Uterus (tissue), 4 donors: ENCODE results near the gene ADGRD1. TPM values are rescaled to one million over a fixed set of nuclear protein-coding genes. Genes with fewer than 3 reads are reported as not detected.
"Not testable (repeated sequence)": the region's sequence is repeated elsewhere in the genome, so short reads cannot be mapped to it uniquely, and the experiment has no call there.

Source experiments
- DNase-seq, 2 donors: peaks; one replicate each; pipeline ENCODE4 v3.0.0-alpha.2; 2019 to 2020
- H3K27ac ChIP-seq, 2 donors: fragments of 200-600 bp; sonication (generic); 1 replicate in 1 of 2; 2 replicates in 1 of 2; pipeline ENCODE4 v1.5.1; 2016 to 2018
- H3K27me3 ChIP-seq, 2 donors: fragments of 200-600 bp; sonication (generic); one replicate each; pipeline ENCODE4 v1.5.1; 2018 to 2019; ENCODE audit warnings: control low read depth in 1 of 2
- H3K36me3 ChIP-seq, 2 donors: fragments of 200-600 bp; sonication (generic); one replicate each; pipeline ENCODE4 v1.5.1; 2019; ENCODE audit warnings: control low read depth in 1 of 2
- H3K4me1 ChIP-seq, 2 donors: fragments of 200-600 bp; sonication (generic); one replicate each; pipeline ENCODE4 v1.5.1; 2018 to 2019; ENCODE audit warnings: control low read depth in 1 of 2
- H3K4me3 ChIP-seq, 2 donors: fragments of 200-600 bp; sonication (generic); 1 replicate in 1 of 2; 2 replicates in 1 of 2; pipeline ENCODE4 v1.5.1; 2018 to 2019; ENCODE audit warnings: mild to moderate bottlenecking in 1 of 2
- H3K9me3 ChIP-seq, 2 donors: fragments of 200-600 bp; sonication (generic); one replicate each; pipeline ENCODE4 v1.5.1; 2019; ENCODE audit warnings: control low read depth in 1 of 2
- POLR2A ChIP-seq, 2 donors: fragments of 450-650 bp; IDR thresholded peaks; one replicate each; pipeline ENCODE4 v1.6.1; 2016; ENCODE audit warnings: antibody characterized with exemption in 2 of 2, mild to moderate bottlenecking in 1 of 2, moderate library complexity in 1 of 2
- intact Hi-C: fragments of 100-400 bp; cut with DNase I; formaldehyde crosslinking; loops from one replicate; pipeline ENCODE4 v1.15.1; 2023; ENCODE audit warnings: low total_unique reads
- total RNA-seq, 4 donors: library from RNA; depleted of rRNA in 3 of 4; stranded (reverse); fragments of >200 nt in 3 of 4; gene quantifications; one replicate each; pipeline versions ENCODE4 v1.1.0 to v1.2.4, GENCODE V29; 2014 to 2023
- TF ChIP-seq, protein P1 (sequence below), 4 experiments: fragments of 200-600 bp in 2 of 4; fragments of 450-650 bp in 2 of 4; sonication (generic) in 2 of 4; IDR thresholded peaks; one replicate each; pipeline ENCODE4 v1.5.1; 2016 to 2019; ENCODE audit warnings: antibody characterized with exemption in 4 of 4, mild to moderate bottlenecking in 2 of 4, moderate library complexity in 1 of 4
- donor health status: DM: yes; HTN: yes; CAD: no.

Gene ADGRD1
- total RNA-seq, 4 donors from 2014 or later, result 13.5 to 89.9 (median 33.7) TPM

- no peaks in the 10 kb centered on the region for H3K36me3 ChIP-seq
- no peaks in the 10 kb centered on the region for H3K4me1 ChIP-seq
- no peak overlapping the region for H3K4me3 ChIP-seq
- no peak overlapping the region for H3K27ac ChIP-seq
- DNase-seq, result no peak
- no peak for TF ChIP-seq POLR2A (IDR thresholded peaks at IDR 0.05)
- TF ChIP-seq, protein P1, sequence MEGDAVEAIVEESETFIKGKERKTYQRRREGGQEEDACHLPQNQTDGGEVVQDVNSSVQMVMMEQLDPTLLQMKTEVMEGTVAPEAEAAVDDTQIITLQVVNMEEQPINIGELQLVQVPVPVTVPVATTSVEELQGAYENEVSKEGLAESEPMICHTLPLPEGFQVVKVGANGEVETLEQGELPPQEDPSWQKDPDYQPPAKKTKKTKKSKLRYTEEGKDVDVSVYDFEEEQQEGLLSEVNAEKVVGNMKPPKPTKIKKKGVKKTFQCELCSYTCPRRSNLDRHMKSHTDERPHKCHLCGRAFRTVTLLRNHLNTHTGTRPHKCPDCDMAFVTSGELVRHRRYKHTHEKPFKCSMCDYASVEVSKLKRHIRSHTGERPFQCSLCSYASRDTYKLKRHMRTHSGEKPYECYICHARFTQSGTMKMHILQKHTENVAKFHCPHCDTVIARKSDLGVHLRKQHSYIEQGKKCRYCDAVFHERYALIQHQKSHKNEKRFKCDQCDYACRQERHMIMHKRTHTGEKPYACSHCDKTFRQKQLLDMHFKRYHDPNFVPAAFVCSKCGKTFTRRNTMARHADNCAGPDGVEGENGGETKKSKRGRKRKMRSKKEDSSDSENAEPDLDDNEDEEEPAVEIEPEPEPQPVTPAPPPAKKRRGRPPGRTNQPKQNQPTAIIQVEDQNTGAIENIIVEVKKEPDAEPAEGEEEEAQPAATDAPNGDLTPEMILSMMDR (IDR thresholded peaks at IDR 0.05), result no peak
- no peaks in the 10 kb centered on the region for H3K9me3 ChIP-seq
- intact Hi-C loops, result no loop called here
- no peaks in the 10 kb centered on the region for H3K27me3 ChIP-seq
Measured at GRCh38 chr12:130990034-130990433, 36.3 kb downstream of the ADGRD1 start.

DNA sequence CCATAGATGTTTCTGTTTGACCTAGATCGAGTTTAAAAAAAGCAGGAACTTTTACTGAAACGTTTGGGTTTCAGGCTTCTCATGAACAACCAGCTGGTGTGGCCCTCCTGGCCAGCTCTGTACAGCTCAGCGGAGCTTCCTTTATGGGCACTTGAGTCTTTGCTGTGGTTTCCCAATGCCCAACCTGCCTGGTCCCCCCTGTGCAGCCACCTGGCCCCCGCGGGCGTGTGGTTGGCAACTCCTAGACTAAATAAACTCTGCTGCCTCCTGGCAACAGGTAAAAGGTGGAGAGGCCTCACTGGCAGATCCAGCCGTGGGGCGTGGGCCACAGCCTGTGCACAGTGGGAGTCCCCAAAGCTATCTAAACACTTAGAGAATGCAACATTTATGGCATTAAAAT lies 38.7 kb downstream of the ADGRD1 start:
- Histone ChIP-seq H3K27me3 (no peaks in the 10 kb centered on the region), H3K27ac (no peak overlapping the region), H3K4me3 (no peak overlapping the region), H3K4me1 (no peaks in the 10 kb centered on the region), H3K9me3 (no peaks in the 10 kb centered on the region), H3K36me3 (no peaks in the 10 kb centered on the region)
- intact Hi-C loops, result no loop called here
- no peak for TF ChIP-seq POLR2A (IDR thresholded peaks at IDR 0.05)
- TF ChIP-seq, protein P1 (IDR thresholded peaks at IDR 0.05), result no peak
- no peak for DNase-seq

GRCh38 chr12:130992979-130993538 lies 39.4 kb downstream of the ADGRD1 start:
- TF ChIP-seq, protein P1 (IDR thresholded peaks at IDR 0.05), result no peak
- no peak for TF ChIP-seq POLR2A (IDR thresholded peaks at IDR 0.05)
- Histone ChIP-seq H3K36me3 (no peaks in the 10 kb centered on the region), H3K27me3 (no peaks in the 10 kb centered on the region), H3K4me1 (no peaks in the 10 kb centered on the region), H3K4me3 (no peak overlapping the region), H3K9me3 (no peaks in the 10 kb centered on the region), H3K27ac (no peak overlapping the region)
- DNase-seq, result no peak
- intact Hi-C loops, result no loop called here

DNA sequence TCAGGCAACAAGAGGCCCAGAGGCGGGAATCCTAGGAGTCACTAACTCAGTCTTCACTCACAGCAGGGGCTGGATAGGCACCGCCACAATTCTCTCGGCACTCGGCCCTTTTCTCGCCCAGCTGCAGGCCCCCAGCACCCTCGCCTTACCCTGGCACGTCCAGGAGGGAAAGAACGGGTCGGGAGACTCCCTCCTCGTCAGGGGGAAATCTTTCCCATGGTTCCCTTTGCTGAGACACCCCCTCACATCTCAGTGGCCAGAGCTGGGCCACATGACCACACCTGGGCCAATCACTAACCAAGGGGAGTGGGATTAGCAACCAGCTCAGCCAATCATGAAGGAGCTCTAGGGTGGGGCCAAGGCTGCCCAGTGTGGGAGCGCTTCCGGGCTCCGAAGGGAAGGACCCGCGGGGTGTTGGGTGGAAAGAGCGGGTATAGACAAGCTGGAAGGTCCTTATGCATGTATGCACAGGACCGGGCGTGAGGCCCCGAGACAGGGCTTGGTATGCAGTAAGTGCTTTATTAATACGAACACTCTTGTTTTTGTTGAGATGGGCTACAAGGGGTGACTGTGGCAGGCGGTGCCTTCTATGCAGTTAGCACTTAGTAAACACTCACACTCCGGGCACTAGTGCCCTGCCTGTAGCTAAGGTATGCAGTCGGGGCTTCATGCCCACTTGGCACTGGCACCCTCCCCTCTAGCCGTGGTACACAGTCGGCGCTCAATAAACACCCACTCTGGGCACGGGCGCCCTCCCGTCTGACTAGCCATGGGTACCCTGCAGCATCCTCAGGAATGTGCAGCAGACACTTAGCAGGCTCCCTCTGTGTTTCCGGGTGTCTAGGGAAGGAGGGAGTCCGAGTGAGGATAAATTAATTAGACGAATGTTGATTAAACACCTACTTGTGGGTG lies 40.3 kb downstream of the ADGRD1 start:
- intact Hi-C loops, result no loop called here
- no peaks in the 10 kb centered on the region for H3K9me3 ChIP-seq
- no peak for DNase-seq
- no peak overlapping the region for H3K27ac ChIP-seq
- no peak for TF ChIP-seq POLR2A (IDR thresholded peaks at IDR 0.05)
- TF ChIP-seq, protein P1 (IDR thresholded peaks at IDR 0.05), result no peak
- H3K4me3 ChIP-seq, result no peak overlapping the region
- H3K27me3 ChIP-seq, result no peaks in the 10 kb centered on the region
- H3K36me3 ChIP-seq, result no peaks in the 10 kb centered on the region
- H3K4me1 ChIP-seq, result no peaks in the 10 kb centered on the region

DNA sequence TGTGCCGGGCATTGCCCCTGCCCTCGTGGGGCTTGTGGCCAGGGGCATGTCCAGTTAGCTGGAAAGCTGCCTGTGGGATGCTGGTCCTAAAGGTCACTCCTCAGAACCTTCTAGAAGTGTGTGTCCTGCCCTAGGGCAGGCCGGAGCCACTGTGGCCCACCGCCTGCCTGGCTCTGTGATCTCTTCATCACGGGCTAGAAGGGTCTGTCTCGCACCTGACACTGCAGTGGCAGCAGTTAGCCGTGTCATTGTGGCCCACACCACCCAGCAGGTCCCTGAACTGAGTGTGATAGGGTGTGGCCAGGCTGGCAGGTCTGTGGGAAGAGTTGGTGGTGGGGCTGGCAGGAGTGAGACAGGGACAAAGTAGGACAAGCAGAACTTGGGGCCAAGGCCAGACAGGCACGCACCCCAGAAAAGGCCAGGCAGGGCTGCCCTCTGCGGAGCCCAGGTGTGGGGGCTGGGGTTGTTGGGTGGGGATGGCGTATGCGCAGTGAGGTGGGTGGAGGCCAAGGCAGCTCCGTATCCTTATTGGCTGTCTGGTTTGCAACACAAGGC lies 41.2 kb downstream of the ADGRD1 start:
- Histone ChIP-seq H3K27me3 (no peaks in the 10 kb centered on the region), H3K4me3 (no peak overlapping the region), H3K9me3 (no peaks in the 10 kb centered on the region), H3K4me1 (no peaks in the 10 kb centered on the region), H3K36me3 (no peaks in the 10 kb centered on the region), H3K27ac (no peak overlapping the region)
- DNase-seq, result no peak
- intact Hi-C loops, result no loop called here
- TF ChIP-seq POLR2A (IDR thresholded peaks at IDR 0.05), result no peak
- TF ChIP-seq, protein P1 (IDR thresholded peaks at IDR 0.05), result no peak

- H3K27ac ChIP-seq, H3K36me3 ChIP-seq, intact Hi-C loops, H3K4me3 ChIP-seq, H3K4me1 ChIP-seq, H3K9me3 ChIP-seq, DNase-seq, H3K27me3 ChIP-seq: not testable (repeated sequence)
Measured at GRCh38 chr12:130995386-130995969, 41.8 kb downstream of the ADGRD1 start.
